Stimulated activated CD4-positive, alpha-beta T cell treated with anti-CD3 and anti-CD28 coated beads, Interleukin-1b, Interleukin-23, amount 100 ng/mL, for 24 hours (primary cell): ENCODE data around the gene TMEM150A.
A peak's percentile ranks its signal among the peaks of the same experiment; 100 is the strongest.
"Not testable (repeated sequence)": the region's sequence is repeated elsewhere in the genome, so short reads cannot be mapped to it uniquely, and the experiment has no call there.

Experiments
- DNase-seq, 4 experiments: peaks; one replicate each; pipeline ENCODE4 v3.0.0-alpha.2; 2020; ENCODE audit warnings: low read depth in 4 of 4, low spot score in 1 of 4

The TMEM150A gene

DNA sequence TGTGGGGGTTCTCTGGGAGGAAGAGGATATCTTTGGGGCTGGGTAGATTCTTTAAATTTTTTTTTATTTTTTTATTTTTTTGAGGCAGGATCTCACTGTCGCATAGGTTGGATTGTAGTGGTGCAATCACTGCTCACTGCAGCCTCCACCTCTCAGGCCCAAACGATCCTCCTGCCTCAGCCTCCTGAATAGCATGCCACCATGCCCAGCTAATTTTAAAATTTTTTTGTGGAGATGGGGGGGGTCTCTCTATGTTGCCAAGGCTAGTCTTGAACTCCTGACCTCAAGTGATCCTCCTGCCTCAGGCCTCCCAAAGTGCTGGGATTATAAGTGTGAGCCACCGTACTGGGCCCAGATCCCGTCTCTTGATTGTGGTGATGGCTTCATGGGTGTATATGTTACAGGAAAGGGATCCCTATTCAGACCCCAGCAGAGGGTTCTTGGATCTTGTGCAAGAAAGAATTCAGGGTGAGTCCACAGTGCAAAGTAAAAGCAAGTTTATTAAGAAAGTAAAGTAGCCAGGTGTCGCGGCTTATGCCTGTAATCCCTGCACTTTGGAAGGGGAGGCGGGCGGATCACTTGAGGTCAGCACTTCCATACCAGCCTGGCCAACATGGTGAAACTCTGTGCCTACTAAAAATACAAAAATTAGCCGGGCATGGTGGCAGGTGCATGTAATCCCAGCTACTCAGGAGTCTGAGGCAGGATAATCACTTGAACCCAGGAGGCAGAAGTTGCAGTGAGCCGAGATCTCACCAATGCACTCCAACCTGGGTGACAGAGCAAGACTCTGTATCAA lies 11.4 kb upstream of the TMEM150A start:
- DNase-seq = no peak

- DNase-seq = peak; percentile 71 to 87 (median 78)
Measured at GRCh38 chr2:85611705-85612587, 9.4 kb upstream of the TMEM150A start, which contains the start of gene C2orf68. Gene C2orf68, minus strand, starts transcription at chr2:85612066. Its CDS starts 82 bp downstream, at chr2:85611984.

- DNase-seq = no peak
Measured at GRCh38 chr2:85611217-85611704, 8.8 kb upstream of the TMEM150A start.

GRCh38 chr2:85607268-85608215 lies 5.0 kb upstream of the TMEM150A start:
- DNase-seq = no peak

DNA sequence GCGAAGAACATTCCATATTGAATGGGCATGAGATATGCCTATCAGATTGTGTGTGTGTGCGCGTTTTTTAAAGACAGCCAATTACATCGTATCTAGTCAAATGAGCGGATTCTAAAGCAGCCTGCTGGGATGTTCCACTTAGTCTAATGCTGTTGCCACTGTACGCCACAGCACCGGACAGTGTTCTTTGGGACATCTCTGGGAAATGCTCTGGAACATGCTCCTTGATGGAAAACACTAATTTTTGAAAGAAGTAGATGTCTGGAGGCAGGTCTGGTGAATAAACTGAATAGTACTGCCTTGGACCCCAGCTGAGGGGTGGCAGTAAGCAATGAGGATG lies 3.6 kb upstream of the TMEM150A start:
- no peak for DNase-seq

DNA sequence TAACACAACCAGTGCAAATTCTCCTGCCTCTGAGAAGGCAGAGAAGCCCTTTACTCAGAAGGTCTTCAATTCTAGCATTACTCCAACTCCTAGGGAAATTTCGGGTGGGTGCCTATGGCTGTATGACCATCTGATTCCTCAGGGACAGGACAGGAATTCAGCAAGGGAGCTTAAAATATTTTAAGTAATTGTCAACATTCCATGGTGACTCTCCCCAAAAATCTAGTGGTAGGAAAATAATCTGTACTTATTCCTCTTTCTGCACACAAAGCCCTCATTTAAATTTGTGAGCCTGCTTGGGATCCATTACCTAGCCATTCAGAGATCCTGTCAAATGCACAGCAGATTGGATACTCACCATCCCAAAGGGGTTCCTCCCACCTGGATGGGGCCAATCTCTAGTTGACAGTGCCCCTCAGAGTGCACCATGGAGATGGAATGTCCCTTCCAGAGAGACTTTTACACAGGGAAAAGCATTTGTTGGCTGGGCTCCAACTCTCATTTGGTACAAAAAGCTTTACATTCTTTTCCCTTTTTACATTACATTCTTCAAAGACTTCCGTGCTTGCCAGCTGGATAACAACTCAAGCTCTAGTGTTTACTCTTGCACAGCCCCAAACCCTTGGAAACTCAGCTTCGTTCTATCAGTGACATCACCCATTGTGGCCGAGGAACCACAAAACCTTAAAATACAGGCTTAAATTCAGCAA lies 3.1 kb upstream of the TMEM150A start:
- DNase-seq = no peak

GRCh38 chr2:85604568-85605339 lies 2.3 kb upstream of the TMEM150A start:
- DNase-seq = no peak

DNA sequence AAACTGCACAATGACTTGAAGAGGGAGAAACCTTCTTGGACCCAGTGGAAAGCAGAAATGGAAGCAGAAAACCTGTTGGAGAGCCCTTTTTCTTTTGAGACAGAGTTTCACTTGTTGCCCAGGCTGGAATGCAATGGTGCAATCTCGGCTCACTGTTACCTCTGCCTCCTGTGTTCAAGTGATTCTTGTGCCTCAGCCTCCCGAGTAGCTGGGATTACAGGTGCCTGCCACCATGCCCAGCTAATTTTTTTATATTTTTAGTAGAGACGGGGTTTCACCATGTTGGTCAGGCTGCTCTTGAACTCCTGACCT lies 1.6 kb upstream of the TMEM150A start:
- not testable (repeated sequence) for DNase-seq

GRCh38 chr2:85601771-85602475 lies 575 bp downstream of the TMEM150A start:
- no peak for DNase-seq

GRCh38 chr2:85600951-85601770 lies 1.3 kb downstream of the TMEM150A start:
- no peak for DNase-seq

- DNase-seq = no peak
Measured at GRCh38 chr2:85600235-85600575, 2.3 kb downstream of the TMEM150A start.

DNA sequence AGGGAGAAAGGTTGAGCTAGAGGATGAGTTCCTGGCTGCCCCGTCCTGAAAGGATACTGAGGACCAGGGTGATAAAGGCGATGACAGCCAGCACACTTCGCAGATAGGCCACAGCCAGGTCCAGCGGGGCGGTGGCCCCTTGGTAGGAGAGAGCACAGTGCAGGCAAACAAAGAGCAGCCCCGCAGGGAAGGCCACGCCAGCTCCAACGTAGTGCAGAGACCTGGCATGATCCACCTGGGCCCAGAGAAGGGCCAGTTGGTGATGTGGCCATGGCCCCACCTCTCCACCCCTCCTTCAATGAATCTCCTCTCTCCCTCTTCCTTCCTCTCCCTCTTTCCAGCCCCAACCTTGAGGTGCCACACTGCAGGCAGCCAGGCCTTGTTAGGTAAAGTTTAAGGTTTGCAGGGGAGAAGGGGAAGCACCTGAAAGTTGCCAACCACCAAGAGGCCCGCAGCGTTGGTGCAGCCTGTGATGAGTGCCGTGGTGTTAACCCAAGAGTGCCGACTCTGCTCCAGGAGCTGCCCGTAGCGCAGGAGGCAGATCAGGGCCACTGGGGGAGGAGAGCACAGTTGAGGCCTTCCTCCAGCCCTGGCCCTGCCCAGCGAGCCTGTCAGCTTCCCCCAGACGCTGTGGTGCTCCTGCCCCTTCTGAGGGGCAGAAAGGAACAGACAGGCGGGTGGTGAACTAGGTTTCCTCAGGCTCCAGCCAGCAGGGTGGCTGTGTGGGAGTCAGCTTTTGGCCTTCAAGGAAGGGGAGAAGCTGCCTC lies 2.8 kb downstream of the TMEM150A start:
- no peak for DNase-seq

DNA sequence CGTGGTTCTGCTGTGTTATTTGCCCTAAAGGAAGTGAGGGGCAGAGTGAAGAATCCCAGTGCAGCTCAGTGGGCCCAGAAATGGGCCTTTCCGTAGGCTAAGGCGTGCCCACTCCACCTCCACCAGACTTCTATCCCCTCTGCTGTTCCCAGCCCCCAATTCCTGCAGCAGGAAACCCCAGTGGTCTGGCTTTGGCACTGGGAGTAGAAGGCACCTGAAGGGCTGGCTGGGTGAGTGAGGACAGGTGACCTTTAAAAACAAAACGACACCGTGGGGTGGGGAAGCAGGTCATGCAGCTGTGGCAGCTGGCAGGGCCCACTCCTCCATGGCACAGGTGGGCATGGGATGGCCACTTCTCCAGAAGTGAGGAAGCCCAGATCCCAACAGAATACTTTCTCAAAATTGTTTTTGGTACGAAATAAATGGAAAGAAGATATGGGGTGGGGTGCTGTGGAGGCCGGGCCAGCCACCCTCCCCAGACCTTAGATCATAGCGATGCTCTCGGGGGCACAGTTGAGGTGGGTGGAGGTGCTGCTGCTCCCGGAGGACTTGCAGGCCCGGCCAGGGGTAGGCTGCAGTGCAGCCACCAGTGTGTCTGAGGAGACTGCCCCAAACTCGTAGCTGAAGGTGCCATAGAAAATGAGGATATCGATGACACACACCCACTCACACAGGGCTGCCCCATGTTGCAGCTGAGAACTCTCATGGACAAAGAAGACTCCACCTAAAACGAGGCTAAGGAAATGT lies 3.7 kb downstream of the TMEM150A start:
- no peak for DNase-seq

- DNase-seq = no peak
Measured at GRCh38 chr2:85597241-85597640, 5.3 kb downstream of the TMEM150A start.

DNA sequence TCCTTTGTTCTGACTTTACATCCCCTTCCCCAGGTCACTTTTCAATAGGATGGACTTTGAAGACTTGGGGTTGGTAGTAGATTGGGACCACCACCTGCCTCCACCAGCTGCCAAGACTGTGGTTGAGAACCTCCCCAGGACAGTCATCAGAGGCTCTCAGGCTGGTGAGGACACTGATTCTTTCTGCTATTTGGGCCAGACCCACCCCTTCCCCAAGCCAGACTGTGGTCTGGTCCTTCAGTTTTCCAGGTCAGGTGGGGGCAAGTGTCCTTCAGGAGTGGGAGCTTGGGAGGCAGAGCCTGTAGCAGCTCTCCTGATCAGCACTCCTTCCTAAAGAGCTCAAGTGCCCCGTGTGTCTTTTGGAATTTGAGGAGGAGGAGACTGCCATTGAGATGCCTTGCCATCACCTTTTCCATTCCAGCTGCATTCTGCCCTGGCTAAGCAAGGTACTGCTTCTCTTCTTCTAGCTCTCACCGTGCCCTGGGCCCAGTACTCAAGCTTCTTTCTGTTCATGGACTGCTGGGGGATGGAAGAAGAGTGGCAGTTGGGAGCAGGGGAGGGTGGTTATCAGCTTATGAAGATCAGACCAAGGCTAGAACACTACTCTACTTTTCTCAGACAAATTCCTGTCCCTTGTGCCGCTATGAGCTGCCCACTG lies 5.9 kb downstream of the TMEM150A start:
- no peak for DNase-seq

- DNase-seq = no peak
Measured at GRCh38 chr2:85596026-85596333, 6.5 kb downstream of the TMEM150A start.
